GM18519 (cell line): ENCODE data around the gene ZBTB3.
"Not testable (repeated sequence)": the region's sequence is repeated elsewhere in the genome, so short reads cannot be mapped to it uniquely, and the experiment has no call there.

Experiments used
- ATAC-seq: cut with Tn5 transposase; IDR thresholded peaks from one replicate; pipeline ENCODE4 v1.9.1; 2021; ENCODE audit warnings: mild to moderate bottlenecking, moderate library complexity; ENCODE audit not compliant: unreplicated experiment, low FRiP score

Gene ZBTB3

DNA sequence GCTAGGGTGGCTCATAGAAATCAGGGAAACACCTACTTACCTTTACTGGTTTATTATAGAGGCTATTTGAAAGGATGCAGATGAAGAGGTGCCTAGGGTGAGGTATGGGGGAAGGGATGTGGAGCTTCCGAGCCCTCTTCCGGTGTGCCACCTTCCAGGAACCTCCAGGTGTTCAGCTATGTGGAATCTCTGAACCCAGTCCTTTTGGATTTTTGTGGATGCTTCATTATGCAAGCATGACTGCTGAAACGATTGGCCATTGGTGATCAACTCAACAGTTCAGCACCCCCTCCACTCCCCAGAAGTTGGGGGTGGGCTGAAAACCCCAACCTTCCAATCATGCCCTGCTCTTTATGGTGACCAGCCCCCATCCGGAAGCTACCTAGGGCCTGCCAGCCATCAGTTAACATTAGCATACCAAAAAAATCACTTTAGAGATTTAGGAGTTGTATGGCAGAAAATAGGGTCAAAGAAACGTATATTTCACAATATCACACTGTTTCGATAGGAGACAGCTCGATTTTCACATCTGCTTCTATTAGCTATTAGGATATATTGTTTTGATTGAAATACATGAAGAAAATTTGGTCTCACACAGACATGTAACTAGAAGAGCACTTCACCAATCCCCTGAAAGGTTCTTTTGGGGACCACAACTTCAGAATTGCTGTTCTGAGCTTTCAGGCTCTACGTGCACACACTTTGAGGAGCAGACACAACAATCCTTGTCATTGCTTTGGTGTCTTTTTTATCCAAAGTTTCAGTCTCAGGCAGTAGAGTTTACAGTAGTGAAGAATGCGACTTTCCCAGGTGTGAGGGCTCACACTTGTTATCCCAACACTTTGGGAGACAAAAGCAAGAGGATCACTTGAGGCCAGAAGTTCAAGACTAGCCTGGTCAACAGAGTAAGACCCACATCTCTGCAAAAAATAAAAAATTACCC lies 4.2 kb upstream of the ZBTB3 start:
- ATAC-seq = no peak

- no peak for ATAC-seq
Observed at GRCh38 chr11:62755086-62755615, 1.2 kb upstream of the ZBTB3 start.

DNA sequence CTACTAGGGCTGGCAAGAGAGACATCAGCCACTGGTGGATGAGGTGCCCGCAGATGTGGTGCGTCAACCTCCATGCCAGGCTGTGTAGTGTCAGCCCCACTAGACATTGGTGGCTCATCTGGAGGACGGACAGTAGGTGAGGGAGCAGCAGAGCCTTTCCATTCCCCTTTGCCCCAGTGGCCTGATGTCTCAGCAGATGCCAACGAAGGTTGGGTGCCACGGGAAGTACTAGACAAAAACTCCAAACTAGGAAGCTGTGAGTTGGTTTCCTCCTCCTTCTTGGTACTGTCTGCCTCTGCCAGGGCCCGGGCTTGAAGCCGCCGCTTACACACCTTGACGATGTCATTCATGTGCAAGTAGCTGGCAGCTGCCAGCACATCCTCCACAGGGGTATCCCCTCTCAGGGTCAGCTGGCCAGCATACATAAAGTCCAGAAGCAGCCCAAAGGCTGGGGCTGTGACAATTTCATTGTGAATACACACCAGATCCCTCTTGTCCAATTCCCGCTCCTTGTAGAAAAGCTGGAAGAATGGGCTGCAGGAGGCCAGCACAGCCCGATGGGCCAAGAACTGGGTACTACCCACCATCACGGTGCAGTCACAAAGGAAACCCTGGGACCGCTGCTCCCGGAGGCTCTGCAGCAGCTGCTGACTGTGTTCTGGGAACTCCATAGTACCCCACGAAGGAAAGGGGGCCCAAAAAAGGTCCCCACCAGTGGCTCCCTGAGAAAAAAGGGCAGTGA lies 795 bp downstream of the ZBTB3 start:
- ATAC-seq = no peak

GRCh38 chr11:62752177-62752785 lies 1.7 kb downstream of the ZBTB3 start:
- ATAC-seq = no peak

DNA sequence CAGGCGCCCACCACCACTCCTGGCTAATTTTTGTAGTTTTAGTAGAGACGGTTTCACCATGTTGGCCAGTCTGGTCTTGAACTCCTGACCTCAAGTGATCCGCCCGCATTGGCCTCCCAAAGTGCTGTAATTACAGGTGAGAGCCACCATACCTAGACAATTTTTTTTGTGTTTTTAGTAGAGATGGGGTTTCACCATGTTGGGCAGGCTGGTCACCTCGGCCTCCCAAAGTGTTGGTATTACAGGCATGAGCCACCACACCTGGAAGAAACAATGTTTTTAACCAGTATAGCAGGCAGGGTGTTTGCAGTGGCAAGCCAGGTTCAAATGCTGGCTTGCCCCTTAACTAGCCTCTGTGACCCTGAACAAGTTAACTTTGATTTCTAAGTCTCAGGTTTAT lies 4.0 kb downstream of the ZBTB3 start:
- not testable (repeated sequence) for ATAC-seq

GRCh38 chr11:62747475-62748160 lies 6.3 kb downstream of the ZBTB3 start:
- no peak for ATAC-seq

- ATAC-seq = no peak
Observed at GRCh38 chr11:62737196-62737595, 16.8 kb downstream of the ZBTB3 start.

GRCh38 chr11:62732830-62733229 lies 21.1 kb downstream of the ZBTB3 start:
- ATAC-seq = no peak

- not testable (repeated sequence) for ATAC-seq
Observed at GRCh38 chr11:62730076-62730475, 23.9 kb downstream of the ZBTB3 start.

DNA sequence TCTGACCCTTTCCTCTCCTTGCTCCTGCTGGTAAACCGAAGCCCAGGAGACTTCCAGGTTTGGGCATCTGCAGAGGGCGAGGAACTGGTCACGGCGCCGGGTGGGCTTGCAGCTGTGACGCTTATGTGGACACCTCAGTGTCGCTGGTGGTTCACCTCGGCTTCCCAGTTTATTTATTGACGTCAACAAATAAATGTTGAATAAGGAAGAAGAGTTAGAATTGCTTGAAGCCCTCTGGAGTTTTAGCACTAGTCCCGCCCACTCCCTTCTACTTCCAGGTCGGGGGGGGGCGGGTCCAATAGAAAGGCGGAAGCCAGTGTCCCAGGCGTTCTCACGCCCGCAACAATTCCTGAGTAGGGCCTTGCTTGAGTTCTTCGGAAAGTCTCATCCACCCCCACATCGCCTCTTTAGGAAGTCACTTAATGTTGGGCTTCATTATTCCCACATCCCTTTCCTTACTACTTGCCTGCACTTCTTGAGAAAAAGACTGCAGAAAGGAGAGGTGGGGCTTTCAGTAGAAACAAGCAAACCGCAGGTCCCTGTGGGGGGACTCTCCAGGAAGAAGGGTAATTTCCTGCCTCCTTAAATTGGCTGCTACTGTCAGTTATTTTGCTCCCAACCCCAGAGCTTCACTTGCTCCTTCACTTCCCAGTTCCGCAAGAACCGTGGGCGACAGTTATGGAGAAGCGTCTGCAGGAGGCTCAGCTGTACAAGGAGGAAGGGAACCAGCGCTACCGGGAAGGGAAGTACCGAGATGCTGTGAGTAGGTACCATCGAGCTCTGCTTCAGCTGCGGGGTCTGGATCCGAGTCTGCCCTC lies 25.6 kb downstream of the ZBTB3 start, which contains the start of gene TTC9C:
TSS of gene TTC9C (plus strand) at position 316 of the 818 bp plus-strand sequence. CDS start at position 679, 363 bp downstream.
- no peak for ATAC-seq

GRCh38 chr11:62727872-62728170 lies 26.1 kb downstream of the ZBTB3 start:
- ATAC-seq = peak; percentile 31

- ATAC-seq = peak; percentile 57
Observed at GRCh38 chr11:62727165-62727871, 26.6 kb downstream of the ZBTB3 start, which contains the start of gene HNRNPUL2. Gene HNRNPUL2 (minus strand): TSS chr11:62727457. CDS start chr11:62727156, 301 bp downstream.

- ATAC-seq = no peak
Observed at GRCh38 chr11:62726915-62727164, 27.1 kb downstream of the ZBTB3 start.

DNA sequence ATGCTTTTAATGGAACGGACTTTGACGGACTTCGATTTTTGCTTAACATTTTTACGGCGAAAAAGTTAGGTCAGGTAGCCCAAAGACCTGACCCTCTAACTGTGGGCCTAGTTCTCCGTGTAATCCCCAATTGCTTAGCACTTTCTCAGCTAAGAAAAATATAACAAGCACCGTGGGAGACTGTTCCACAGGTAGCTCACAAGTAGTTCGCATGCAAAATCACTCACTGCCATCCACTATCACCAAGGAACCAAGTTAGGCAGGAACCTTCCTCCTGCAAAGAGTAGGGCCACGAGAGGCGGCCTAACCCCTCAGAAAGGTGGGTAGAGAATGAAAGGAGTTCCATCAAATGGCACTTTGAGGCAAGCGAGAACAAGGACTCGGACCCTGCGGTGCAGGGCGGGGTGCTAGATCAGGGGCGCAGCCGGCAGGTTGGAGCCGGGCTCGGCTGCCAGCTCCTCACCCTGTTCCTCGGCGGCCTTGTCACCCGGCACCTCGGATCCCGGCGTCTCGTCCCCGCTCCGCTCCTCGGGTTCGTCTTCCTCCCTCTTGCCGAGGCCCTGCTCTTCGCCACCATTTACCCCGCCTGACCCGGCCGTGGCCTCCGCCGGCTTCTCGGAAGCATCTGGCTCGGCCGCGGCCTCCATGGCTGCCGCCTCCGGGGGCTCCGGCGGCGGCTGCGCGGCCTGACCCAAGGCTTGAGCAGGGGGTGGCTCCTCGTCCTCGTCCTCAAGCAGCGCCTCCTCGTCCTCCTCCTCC lies 27.6 kb downstream of the ZBTB3 start:
- ATAC-seq = no peak

DNA sequence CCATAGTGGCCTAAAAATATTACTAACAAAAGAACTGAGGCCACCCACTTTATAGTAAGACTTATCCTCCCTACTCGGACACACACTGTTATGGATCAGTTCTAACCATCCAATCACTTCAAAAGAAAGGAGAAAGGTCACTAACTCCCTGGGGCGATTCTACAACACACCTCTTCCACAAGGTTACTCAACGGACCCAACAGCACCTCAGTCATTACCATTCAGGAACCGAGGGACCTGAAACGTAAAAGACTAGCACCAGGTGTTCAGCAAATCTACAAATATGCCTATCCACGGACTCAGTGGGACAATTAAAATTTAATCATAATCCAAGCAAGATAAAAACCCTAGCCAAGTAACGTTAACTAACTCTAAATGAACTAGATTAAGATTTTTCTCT lies 28.3 kb downstream of the ZBTB3 start:
- no peak for ATAC-seq

GRCh38 chr11:62724171-62724570 lies 29.8 kb downstream of the ZBTB3 start:
- no peak for ATAC-seq

DNA sequence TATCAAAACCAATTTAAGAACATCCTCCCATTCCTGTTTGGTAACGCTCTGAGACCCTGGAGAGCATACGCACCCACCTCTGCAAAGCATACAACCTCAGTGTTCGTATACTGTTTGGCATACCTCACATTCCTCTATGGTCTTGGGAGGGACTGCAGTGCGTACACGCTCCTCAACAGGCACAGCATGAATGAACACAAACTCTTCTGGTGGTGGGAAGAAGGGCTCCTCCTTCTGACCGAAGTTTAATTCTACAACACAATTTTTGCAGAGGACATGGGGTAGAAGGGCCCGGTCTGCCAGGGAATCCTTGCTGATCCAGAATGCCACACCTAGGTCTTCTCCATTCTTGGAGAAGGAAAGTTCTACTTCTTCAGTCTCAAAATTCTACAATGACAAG lies 32.0 kb downstream of the ZBTB3 start:
- ATAC-seq = no peak

DNA sequence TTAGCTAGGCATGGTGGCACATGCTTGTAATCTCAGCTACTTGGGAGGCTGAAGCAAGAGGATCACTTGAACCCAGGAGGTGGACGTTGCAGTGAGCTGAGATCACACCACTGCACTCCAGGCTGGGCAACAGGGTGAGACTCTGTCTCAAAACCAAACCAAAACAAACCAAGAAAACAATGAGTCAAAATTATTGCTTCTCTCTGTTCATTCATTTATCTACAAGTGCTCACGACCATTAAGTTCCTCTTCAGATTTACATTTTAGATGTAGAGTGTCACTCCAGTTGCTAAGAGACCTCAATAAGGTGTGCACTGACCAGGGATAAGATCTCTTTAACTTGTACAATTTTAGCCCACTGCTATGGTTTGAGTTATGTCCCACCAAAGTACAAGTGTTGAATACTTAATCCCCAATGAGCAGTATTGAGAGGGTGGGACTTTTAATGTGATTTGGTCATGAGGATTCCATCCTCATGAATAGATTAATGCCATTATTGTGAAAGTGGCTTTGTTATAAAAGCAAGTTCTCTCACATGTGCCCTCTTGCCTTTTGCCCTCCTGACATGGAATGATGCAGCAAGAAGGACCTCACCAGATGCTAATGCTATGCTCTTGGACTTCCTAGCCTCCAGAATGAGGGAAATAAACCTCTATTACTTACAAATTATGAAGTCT lies 34.5 kb downstream of the ZBTB3 start:
- no peak for ATAC-seq
